ENCODE data around the gene NR6A1. TPM values are rescaled to one million over a fixed set of nuclear protein-coding genes. Genes with fewer than 3 reads are reported as not detected.
"Not testable (repeated sequence)": the region's sequence is repeated elsewhere in the genome, so short reads cannot be mapped to it uniquely, and the experiment has no call there.

Gene NR6A1
- total and polyA plus RNA-seq, 2 of the 8 experiments (the other 6 are each of a cell fraction or from before 2014, with no cell fraction given), result 93.2 to 237 TPM

GRCh38 chr9:124772877-124773276 lies 1.8 kb upstream of the NR6A1 start:
- not testable (repeated sequence) for H2AK5ac ChIP-seq (ENCODE audit: low read depth, low read length); H3K79me1 ChIP-seq (ENCODE audit: low read depth, low read length); H3K9ac ChIP-seq (replicated peaks in 1 of 4; ENCODE audit: extremely low read depth in 1 of 4, low read depth in 3 of 4, low read length in 3 of 4); H4K20me1 ChIP-seq (replicated peaks in 1 of 2; ENCODE audit: control insufficient read depth in 1 of 2, insufficient read depth in 2 of 2, low read length in 2 of 2); H4K91ac ChIP-seq (replicated peaks; ENCODE audit: insufficient read length, low read length); H3K23ac ChIP-seq (ENCODE audit: insufficient read length); H3K18ac ChIP-seq (ENCODE audit: extremely low read depth, low read length); H3K27ac ChIP-seq (ENCODE audit: low read depth, low read length); H3K4me2 ChIP-seq (ENCODE audit: insufficient read depth in 1 of 2, low read depth in 2 of 2, low read length in 2 of 2); H2BK5ac ChIP-seq (ENCODE audit: low read depth, low read length); H2BK15ac ChIP-seq (ENCODE audit: low read length); FAIRE-seq; DNase-seq (ENCODE audit: low read depth in 1 of 2, low spot score in 2 of 2); H4K8ac ChIP-seq (ENCODE audit: extremely low read depth, insufficient read depth, low read length); H3K4ac ChIP-seq (replicated peaks; ENCODE audit: insufficient read length, low read depth, low read length); H3K14ac ChIP-seq (ENCODE audit: insufficient read length); H2BK20ac ChIP-seq (ENCODE audit: low read length); H3K36me3 ChIP-seq (ENCODE audit: control insufficient read depth in 2 of 4, insufficient read depth in 4 of 4, low read length in 3 of 4); H2AFZ ChIP-seq (ENCODE audit: low read length); H2BK120ac ChIP-seq (replicated peaks; ENCODE audit: low read depth, low read length); H3K4me3 ChIP-seq (ENCODE audit: extremely low read depth in 1 of 4, insufficient read depth in 2 of 4, low read depth in 3 of 4, low read length in 4 of 4); H3K56ac ChIP-seq (replicated peaks; ENCODE audit: insufficient read length, low read depth, low read length); H4K5ac ChIP-seq (ENCODE audit: insufficient read length, low read depth, low read length); H3K9me3 ChIP-seq (ENCODE audit: insufficient read depth in 2 of 2, low read depth in 1 of 2, low read length in 1 of 2); H3K27me3 ChIP-seq (replicated peaks in 1 of 4; ENCODE audit: control insufficient read depth in 3 of 4, extremely low read depth in 1 of 4, insufficient read depth in 3 of 4, low read length in 3 of 4); H2BK12ac ChIP-seq (ENCODE audit: low read depth, low read length)
- peaks cover 3 to 13% (median 6%) of the 10 kb centered on the region in 4 experiments for H3K4me1 ChIP-seq (replicated peaks in 1 of 4; ENCODE audit: control insufficient read depth in 3 of 4, insufficient read depth in 4 of 4, low read length in 3 of 4)
- CTCF ChIA-PET (ENCODE audit: partially characterized antibody), result interaction anchor here (0.8 to 17.6 kb wide), 18 partner anchors 10 to 272 kb away, joined by 3 to 1300 read pairs (median 6); partner anchors contain the start of genes ARPC5L, RPL35 and WDR38
- WGBS, 2 experiments (ENCODE audit: extremely low coverage in 1 of 2, insufficient coverage in 1 of 2, insufficient read length in 1 of 2, insufficient replicate concordance in 2 of 2, low coverage in 1 of 2, low lambda C conversion rate in 2 of 2, missing lambda C conversion rate in 1 of 2), result 98% methylated on average over 11 of the region's 15 CpGs; no CpG with 5 or more reads in 1 of the 2 experiments
- H3K79me2 ChIP-seq (ENCODE audit: control insufficient read depth in 1 of 2, insufficient read depth in 2 of 2, low read length in 2 of 2), result peaks cover 2 to 25% of the 10 kb centered on the region in 2 experiments; a peak in 2 of 4 replicates
- POLR2A ChIA-PET (ENCODE audit: partially characterized antibody), result interaction anchor here (0.9 to 13.5 kb wide), 3 partner anchors 11 to 179 kb away, joined by 4 to 396 read pairs (median 6); partner anchors contain the start of genes ARPC5L, RPL35 and WDR38
- peaks cover 12% of the 10 kb centered on the region for H3K23me2 ChIP-seq (ENCODE audit: low read depth, low read length)

All from H1 (cell line).